SK-N-SH treated with all-trans-retinoic acid at 6 μM for 48 hours (cell line): Measurements from ENCODE around the gene ZNF581.

Experiments used
- ATAC-seq: fragments of 200-7000 bp; cut with Tn5 transposase; 3 replicates; pipeline ENCODE4 v1.9.1; 2020; ENCODE audit warnings: mild to moderate bottlenecking, moderate library complexity
- ARNTL ChIP-seq: fragments of 450-650 bp; formaldehyde crosslinking; IDR thresholded peaks from 2 replicates; pipeline ENCODE4 v1.5.0; 2020; ENCODE audit warnings: low read depth, mild to moderate bottlenecking, moderate library complexity, borderline replicate concordance
- BACH2 ChIP-seq: fragments of 250-450 bp; sonication (Bioruptor Pico); IDR thresholded peaks from 2 replicates; pipeline ENCODE4 v1.9.0; 2021; ENCODE audit warnings: mild to moderate bottlenecking, borderline replicate concordance
- CREB5 ChIP-seq: fragments of 250-450 bp; sonication (Bioruptor Pico); IDR thresholded peaks from 2 replicates; pipeline ENCODE4 v1.5.1; 2020; ENCODE audit warnings: low read depth, mild to moderate bottlenecking, moderate library complexity
- CSDC2 ChIP-seq: fragments of 250-450 bp; sonication (Bioruptor Pico); IDR thresholded peaks from 2 replicates; pipeline ENCODE4 v1.5.0; 2020; ENCODE audit warnings: mild to moderate bottlenecking, moderate library complexity
- CSRNP3 ChIP-seq: fragments of 250-450 bp; sonication (Bioruptor Pico); IDR thresholded peaks from 2 replicates; pipeline ENCODE4 v1.5.1; 2021; ENCODE audit warnings: mild to moderate bottlenecking, moderate library complexity
- ESRRG ChIP-seq: fragments of 250-450 bp; sonication (Bioruptor Pico); IDR thresholded peaks from 2 replicates; pipeline ENCODE4 v1.6.1; 2021; ENCODE audit warnings: mild to moderate bottlenecking
- GLIS3 ChIP-seq: fragments of 250-450 bp; sonication (Bioruptor Pico); IDR thresholded peaks from 2 replicates; pipeline ENCODE4 v1.5.0; 2020; ENCODE audit warnings: mild to moderate bottlenecking, moderate library complexity
- ISL1 ChIP-seq: fragments of 250-450 bp; sonication (Bioruptor Pico); IDR thresholded peaks from 2 replicates; pipeline ENCODE4 v2.1.2; 2022; ENCODE audit warnings: mild to moderate bottlenecking, moderate library complexity
- OSR1 ChIP-seq: fragments of 250-450 bp; sonication (Bioruptor Pico); IDR thresholded peaks from 2 replicates; pipeline ENCODE4 v1.8.0; 2022; ENCODE audit warnings: moderate library complexity, mild to moderate bottlenecking, inconsistent platforms
- PATZ1 ChIP-seq: fragments of 250-450 bp; sonication (Bioruptor Pico); IDR thresholded peaks from 2 replicates; pipeline ENCODE4 v1.8.0; 2020; ENCODE audit warnings: mild to moderate bottlenecking, moderate library complexity, borderline replicate concordance
- PPARA ChIP-seq: fragments of 250-450 bp; sonication (Bioruptor Pico); IDR thresholded peaks from 2 replicates; pipeline ENCODE4 v1.5.0; 2020; ENCODE audit warnings: mild to moderate bottlenecking, borderline replicate concordance
- RARB ChIP-seq: fragments of 250-450 bp; sonication (Bioruptor Pico); IDR thresholded peaks from 2 replicates; pipeline ENCODE4 v1.8.0; 2021; ENCODE audit warnings: mild to moderate bottlenecking, moderate library complexity
- SNAI2 ChIP-seq: fragments of 250-450 bp; sonication (Bioruptor Pico); IDR thresholded peaks from 2 replicates; pipeline ENCODE4 v1.5.0; 2020; ENCODE audit warnings: mild to moderate bottlenecking, moderate library complexity
- TCF4 ChIP-seq: fragments of 250-450 bp; sonication (Bioruptor Pico); IDR thresholded peaks from 2 replicates; pipeline ENCODE4 v1.8.0; 2021; ENCODE audit warnings: mild to moderate bottlenecking, moderate library complexity, borderline replicate concordance
- TOX ChIP-seq: fragments of 250-450 bp; sonication (Bioruptor Pico); IDR thresholded peaks from 2 replicates; pipeline ENCODE4 v1.8.0; 2021; ENCODE audit warnings: mild to moderate bottlenecking, moderate library complexity, borderline replicate concordance
- TSHZ2 ChIP-seq: fragments of 250-450 bp; sonication (Bioruptor Pico); IDR thresholded peaks from 2 replicates; pipeline ENCODE4 v1.5.0; 2020; ENCODE audit warnings: mild to moderate bottlenecking, moderate library complexity
- ZFP3 ChIP-seq: fragments of 250-450 bp; sonication (Bioruptor Pico); IDR thresholded peaks from 2 replicates; pipeline ENCODE4 v1.5.0; 2020; ENCODE audit warnings: mild to moderate bottlenecking, moderate library complexity
- ZFP30 ChIP-seq: fragments of 450-650 bp; formaldehyde crosslinking; IDR thresholded peaks from 2 replicates; pipeline ENCODE4 v1.5.0; 2022; ENCODE audit warnings: mild to moderate bottlenecking, moderate library complexity
- ZNF565 ChIP-seq: fragments of 450-650 bp; formaldehyde crosslinking; conservative IDR thresholded peaks from 2 replicates; pipeline ENCODE4 v1.5.0; 2020; ENCODE audit warnings: low read depth, mild to moderate bottlenecking, moderate library complexity
- ZNF70 ChIP-seq: fragments of 450-650 bp; formaldehyde crosslinking; IDR thresholded peaks from 2 replicates; pipeline ENCODE4 v1.5.0; 2020; ENCODE audit warnings: mild to moderate bottlenecking, moderate library complexity
- ZNF8 ChIP-seq: fragments of 450-650 bp; formaldehyde crosslinking; IDR thresholded peaks from 2 replicates; pipeline ENCODE4 v1.5.0; 2020; ENCODE audit warnings: mild to moderate bottlenecking, moderate library complexity
- TF ChIP-seq, protein P1 (sequence below): fragments of 250-450 bp; sonication (Bioruptor Pico); IDR thresholded peaks from 2 replicates; pipeline ENCODE4 v1.8.0; 2021; ENCODE audit warnings: low read depth, mild to moderate bottlenecking, moderate library complexity, borderline replicate concordance

ZNF581 gene

GRCh38 chr19:55650126-55650557 is 6.7 kb downstream of the ZNF581 start:
- TF ChIP-seq ZNF565 (CRISPR knock-in tag) = no peak
- TF ChIP-seq ZNF70 (CRISPR knock-in tag) = no peak
- TF ChIP-seq ZNF8 (CRISPR knock-in tag) = no peak
- TF ChIP-seq PPARA (CRISPR knock-in tag) = no peak
- TF ChIP-seq CSRNP3 (CRISPR knock-in tag) = no peak
- TF ChIP-seq GLIS3 (CRISPR knock-in tag) = no peak
- TF ChIP-seq ZFP30 = no peak
- TF ChIP-seq PATZ1 (CRISPR knock-in tag) = no peak
- no peak for TF ChIP-seq CREB5 (CRISPR knock-in tag)
- ATAC-seq = no peak

GRCh38 chr19:55650602-55651230 is 7.3 kb downstream of the ZNF581 start:
- ATAC-seq = no peak
- TF ChIP-seq ARNTL = no peak
- TF ChIP-seq ZNF70 (CRISPR knock-in tag) = no peak
- no peak for TF ChIP-seq ESRRG (CRISPR knock-in tag)
- TF ChIP-seq TCF4 (CRISPR knock-in tag) = no peak
- TF ChIP-seq, all 23 proteins: peak for 0

DNA sequence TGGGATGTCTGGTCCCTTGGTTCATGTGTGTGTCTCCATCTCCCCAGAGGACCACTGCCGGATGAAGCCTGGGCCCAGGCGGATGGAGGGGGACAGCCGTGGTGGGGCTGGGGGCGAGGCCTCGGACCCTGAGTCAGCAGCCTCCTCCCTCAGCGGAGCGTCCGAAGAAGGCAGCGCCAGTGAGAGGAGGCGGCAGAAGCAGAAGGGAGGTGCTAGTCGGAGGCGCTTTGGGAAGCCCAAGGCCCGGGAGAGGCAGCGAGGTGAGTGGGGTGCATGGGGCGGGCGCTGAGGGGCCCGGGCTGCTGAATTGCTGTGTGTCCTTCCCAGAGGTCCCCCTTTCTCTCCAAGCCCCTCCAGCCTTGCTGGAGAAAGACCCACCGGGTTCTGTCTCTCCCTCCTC is 7.8 kb downstream of the ZNF581 start:
- no peak for ATAC-seq
- TF ChIP-seq TSHZ2 (CRISPR knock-in tag) (no peak), ZNF565 (CRISPR knock-in tag) (no peak), ISL1 (CRISPR knock-in tag) (no peak), RARB (CRISPR knock-in tag) (no peak), TOX (no peak), BACH2 (CRISPR knock-in tag) (no peak), ZFP3 (no peak), CSRNP3 (CRISPR knock-in tag) (no peak), CSDC2 (CRISPR knock-in tag) (no peak), ESRRG (CRISPR knock-in tag) (no peak), OSR1 (CRISPR knock-in tag) (no peak), SNAI2 (CRISPR knock-in tag) (no peak), CREB5 (CRISPR knock-in tag) (no peak), GLIS3 (CRISPR knock-in tag) (no peak), TCF4 (CRISPR knock-in tag) (no peak), ZNF70 (CRISPR knock-in tag) (no peak), ZFP30 (no peak), PATZ1 (CRISPR knock-in tag) (no peak)
- TF ChIP-seq, protein P1, sequence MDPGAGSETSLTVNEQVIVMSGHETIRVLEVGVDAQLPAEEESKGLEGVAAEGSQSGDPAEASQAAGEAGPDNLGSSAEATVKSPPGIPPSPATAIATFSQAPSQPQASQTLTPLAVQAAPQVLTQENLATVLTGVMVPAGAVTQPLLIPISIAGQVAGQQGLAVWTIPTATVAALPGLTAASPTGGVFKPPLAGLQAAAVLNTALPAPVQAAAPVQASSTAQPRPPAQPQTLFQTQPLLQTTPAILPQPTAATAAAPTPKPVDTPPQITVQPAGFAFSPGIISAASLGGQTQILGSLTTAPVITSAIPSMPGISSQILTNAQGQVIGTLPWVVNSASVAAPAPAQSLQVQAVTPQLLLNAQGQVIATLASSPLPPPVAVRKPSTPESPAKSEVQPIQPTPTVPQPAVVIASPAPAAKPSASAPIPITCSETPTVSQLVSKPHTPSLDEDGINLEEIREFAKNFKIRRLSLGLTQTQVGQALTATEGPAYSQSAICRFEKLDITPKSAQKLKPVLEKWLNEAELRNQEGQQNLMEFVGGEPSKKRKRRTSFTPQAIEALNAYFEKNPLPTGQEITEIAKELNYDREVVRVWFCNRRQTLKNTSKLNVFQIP (CRISPR knock-in tag) = no peak
